Liver (tissue), 9 donors: Measurements from ENCODE around the gene MCFD2. TPM values are rescaled to one million over a fixed set of nuclear protein-coding genes. Genes with fewer than 3 reads are reported as not detected.

Experiments used
- DNase-seq: peaks from one replicate; pipeline ENCODE4 v3.0.0-alpha.2; 2017; ENCODE audit warnings: low spot score
- H3K27ac ChIP-seq, 2 donors: one replicate each; pipeline ENCODE4 v1.7.0; 2013; ENCODE audit warnings: inconsistent platforms in 2 of 2, low read length in 2 of 2, control low read depth in 1 of 2, low read depth in 1 of 2, mild to moderate bottlenecking in 1 of 2
- H3K27me3 ChIP-seq, 4 donors: one replicate each; pipeline versions ENCODE4 v1.6.1 to v1.7.0; 2013; ENCODE audit warnings: low read length in 3 of 4, inconsistent platforms in 1 of 4, mild to moderate bottlenecking in 1 of 4, moderate library complexity in 1 of 4; ENCODE audit not compliant: control insufficient read depth in 4 of 4, insufficient read depth in 4 of 4
- H3K36me3 ChIP-seq, 4 donors: one replicate each; pipeline versions ENCODE4 v1.6.1 to v1.7.0; 2013; ENCODE audit warnings: low read length in 3 of 4, mild to moderate bottlenecking in 3 of 4, low read depth in 1 of 4, moderate library complexity in 1 of 4; ENCODE audit not compliant: control insufficient read depth in 4 of 4, insufficient read depth in 3 of 4
- H3K4me1 ChIP-seq, 4 donors: one replicate each; pipeline versions ENCODE4 v1.6.1 to v1.7.0; 2013; ENCODE audit warnings: low read length in 3 of 4, mild to moderate bottlenecking in 3 of 4, moderate library complexity in 1 of 4; ENCODE audit not compliant: control insufficient read depth in 4 of 4, insufficient read depth in 4 of 4
- H3K4me3 ChIP-seq, 3 donors: one replicate each; pipeline versions ENCODE4 v1.6.1 to v1.7.0; 2013; ENCODE audit warnings: low read length in 3 of 3, control low read depth in 1 of 3, low read depth in 1 of 3, mild to moderate bottlenecking in 1 of 3
- H3K9ac ChIP-seq, 2 donors: one replicate each; pipeline ENCODE4 v1.7.0; 2013; ENCODE audit warnings: low read length in 2 of 2, mild to moderate bottlenecking in 2 of 2, moderate library complexity in 2 of 2, control low read depth in 1 of 2, low read depth in 1 of 2
- H3K9me3 ChIP-seq, 4 donors: one replicate each; pipeline versions ENCODE4 v1.6.1 to v1.7.0; 2013; ENCODE audit warnings: low read length in 3 of 4; ENCODE audit not compliant: control insufficient read depth in 4 of 4
- ATF3 ChIP-seq: IDR thresholded peaks from 2 replicates; pipeline ENCODE4 v1.6.1; 2016; ENCODE audit warnings: antibody characterized with exemption
- CTCF ChIP-seq: fragments of 150-350 bp; IDR thresholded peaks from 2 replicates; pipeline ENCODE4 v1.5.1; 2017; ENCODE audit warnings: improper control_type of control experiment, low read depth, low read length; ENCODE audit not compliant: missing input control
- EGR1 ChIP-seq, 2 donors: IDR thresholded peaks; 2 replicates each; pipeline ENCODE4 v1.6.1; 2016 to 2018; ENCODE audit warnings: antibody characterized with exemption in 2 of 2, low read depth in 2 of 2
- FOXA1 ChIP-seq: IDR thresholded peaks from 2 replicates; pipeline ENCODE4 v1.6.1; 2016; ENCODE audit warnings: antibody characterized with exemption
- FOXA2 ChIP-seq: IDR thresholded peaks from 2 replicates; pipeline ENCODE4 v1.6.1; 2016; ENCODE audit warnings: antibody characterized with exemption
- GABPA ChIP-seq, 2 donors: IDR thresholded peaks in 1 of 2; conservative IDR thresholded peaks in 1 of 2; 2 replicates each; pipeline ENCODE4 v1.6.1; 2016; ENCODE audit warnings: antibody characterized with exemption in 2 of 2, mild to moderate bottlenecking in 1 of 2, moderate library complexity in 1 of 2
- HNF4A ChIP-seq, 2 donors: conservative IDR thresholded peaks; 2 replicates each; pipeline ENCODE4 v1.6.1; 2016; ENCODE audit warnings: antibody characterized with exemption in 2 of 2, mild to moderate bottlenecking in 2 of 2
- HNF4G ChIP-seq: IDR thresholded peaks from 2 replicates; pipeline ENCODE4 v1.6.1; 2016; ENCODE audit warnings: antibody characterized with exemption
- JUND ChIP-seq, 2 donors: IDR thresholded peaks; 2 replicates each; pipeline ENCODE4 v1.6.1; 2016; ENCODE audit warnings: antibody characterized with exemption in 2 of 2
- MAX ChIP-seq: IDR thresholded peaks from 2 replicates; pipeline ENCODE4 v1.6.1; 2016; ENCODE audit warnings: antibody characterized with exemption
- NR2F2 ChIP-seq: IDR thresholded peaks from 2 replicates; pipeline ENCODE4 v1.6.1; 2016; ENCODE audit warnings: antibody characterized with exemption
- RAD21 ChIP-seq, 2 donors: IDR thresholded peaks; 2 replicates each; pipeline ENCODE4 v1.6.1; 2016; ENCODE audit warnings: antibody characterized with exemption in 2 of 2, mild to moderate bottlenecking in 2 of 2
- REST ChIP-seq: IDR thresholded peaks from 2 replicates; pipeline ENCODE4 v1.6.1; 2016; ENCODE audit warnings: antibody characterized with exemption, mild to moderate bottlenecking
- RXRA ChIP-seq, 2 donors: IDR thresholded peaks; 2 replicates each; pipeline ENCODE4 v1.6.1; 2017 to 2018; ENCODE audit warnings: antibody characterized with exemption in 2 of 2, mild to moderate bottlenecking in 1 of 2
- SP1 ChIP-seq: IDR thresholded peaks from 2 replicates; pipeline ENCODE4 v1.6.1; 2018; ENCODE audit warnings: antibody characterized with exemption, mild to moderate bottlenecking
- TAF1 ChIP-seq: conservative IDR thresholded peaks from 2 replicates; pipeline ENCODE4 v1.6.1; 2016; ENCODE audit warnings: antibody characterized with exemption, mild to moderate bottlenecking
- YY1 ChIP-seq: IDR thresholded peaks from 2 replicates; pipeline ENCODE4 v1.6.1; 2016; ENCODE audit warnings: antibody characterized with exemption, mild to moderate bottlenecking
- WGBS: extraction: QIAGEN DNeasy Blood & Tissue Kit; methylation state at CpG from one replicate; pipeline ENCODE4 v1.1.7; 2013; 5-methylcytosine and 5-hydroxymethylcytosine counted together
- polyA plus RNA-seq, 2 donors: library from polyadenylated mRNA; stranded (reverse) in 1 of 2; unstranded in 1 of 2; fragments of 200-250 nt in 1 of 2; fragments of >200 nt in 1 of 2; fragmentation: Nextera tagmentation in 1 of 2; extraction: Ambion mirVana in 1 of 2; gene quantifications; one replicate each; pipeline versions ENCODE4 v1.2.1 to v1.2.3, GENCODE V29; 2013 to 2015
- total RNA-seq, 2 donors: library from RNA; depleted of rRNA; stranded (reverse); fragments of >200 nt; gene quantifications; one replicate each; pipeline ENCODE4 v1.2.3, GENCODE V29; 2014
- donor health status: healthy.
- donor health status: healthy.
- donor health status: healthy.
- donor health status: healthy.
- donor health status: healthy.

Gene MCFD2
- total and polyA plus RNA-seq, 4 donors: 81.8 to 148 (median 129) TPM

GRCh38 chr2:46871976-46872381, 43.6 kb downstream of the MCFD2 start:
- DNase-seq: no peak
- no peaks in the 10 kb centered on the region for H3K9me3 ChIP-seq
- H3K4me1 ChIP-seq: peaks cover 0 to 4% (median 4%) of the 10 kb centered on the region in 4 donors
- no peaks in the 10 kb centered on the region for H3K36me3 ChIP-seq
- no peaks in the 10 kb centered on the region for H3K27me3 ChIP-seq
- no peak for TF ChIP-seq FOXA2
- no peak for TF ChIP-seq HNF4G
- TF ChIP-seq TAF1: no peak
- TF ChIP-seq GABPA (IDR thresholded peaks at IDR 0.05 in 1 of 2, conservative IDR thresholded peaks at IDR 0.05 in 1 of 2): no peak
- TF ChIP-seq MAX: no peak
- TF ChIP-seq JUND (IDR thresholded peaks at IDR 0.05): no peak
- TF ChIP-seq ATF3: no peak
- no peak for TF ChIP-seq HNF4A (conservative IDR thresholded peaks at IDR 0.05)
- no peak for TF ChIP-seq REST
- no peak for TF ChIP-seq EGR1 (IDR thresholded peaks at IDR 0.05; ENCODE audit: low read depth in 2 of 2)
- no peak for TF ChIP-seq FOXA1
- H3K27ac ChIP-seq: no peak overlapping the region
- WGBS: 98% methylated on average over 6 of the region's 6 CpGs
- no peak overlapping the region for H3K4me3 ChIP-seq
- no peak overlapping the region for H3K9ac ChIP-seq

GRCh38 chr2:46870051-46870839, 45.4 kb downstream of the MCFD2 start:
- Histone ChIP-seq H3K27me3 (no peaks in the 10 kb centered on the region), H3K36me3 (no peaks in the 10 kb centered on the region), H3K9me3 (no peaks in the 10 kb centered on the region), H3K27ac (no peak overlapping the region), H3K4me1 (no peaks in the 10 kb centered on the region), H3K9ac (no peak overlapping the region), H3K4me3 (no peak overlapping the region)
- no peak for DNase-seq
- no peak for TF ChIP-seq HNF4G
- no peak for TF ChIP-seq JUND (IDR thresholded peaks at IDR 0.05)
- TF ChIP-seq YY1: no peak
- TF ChIP-seq FOXA2: no peak
- TF ChIP-seq TAF1: no peak
- TF ChIP-seq CTCF: no peak
- TF ChIP-seq SP1: no peak
- no peak for TF ChIP-seq RAD21 (IDR thresholded peaks at IDR 0.05)
- TF ChIP-seq NR2F2: no peak
- TF ChIP-seq RXRA (IDR thresholded peaks at IDR 0.05): no peak
- TF ChIP-seq HNF4A (conservative IDR thresholded peaks at IDR 0.05): no peak
- no peak for TF ChIP-seq EGR1 (IDR thresholded peaks at IDR 0.05; ENCODE audit: low read depth in 2 of 2)
- no peak for TF ChIP-seq GABPA (IDR thresholded peaks at IDR 0.05 in 1 of 2, conservative IDR thresholded peaks at IDR 0.05 in 1 of 2)
- TF ChIP-seq FOXA1: no peak
- TF ChIP-seq REST: no peak
- TF ChIP-seq ATF3: no peak
- 88% methylated on average over 8 of the region's 8 CpGs for WGBS
